NCI-H2196 (cell line): ENCODE data around the gene CYP46A1.
"Not testable (repeated sequence)": the region's sequence is repeated elsewhere in the genome, so short reads cannot be mapped to it uniquely, and the experiment has no call there.

Experiments
- DNase-seq: peaks from one replicate; lab custom pipeline; 2025; ENCODE audit not compliant: unreplicated experiment; lab: John Stamatoyannopoulos, UW

CYP46A1 gene

GRCh38 chr14:99656171-99656570 is 27.9 kb upstream of the CYP46A1 start:
- DNase-seq = no peak

- DNase-seq = no peak
Measured at GRCh38 chr14:99657645-99658155, 26.4 kb upstream of the CYP46A1 start.

DNA sequence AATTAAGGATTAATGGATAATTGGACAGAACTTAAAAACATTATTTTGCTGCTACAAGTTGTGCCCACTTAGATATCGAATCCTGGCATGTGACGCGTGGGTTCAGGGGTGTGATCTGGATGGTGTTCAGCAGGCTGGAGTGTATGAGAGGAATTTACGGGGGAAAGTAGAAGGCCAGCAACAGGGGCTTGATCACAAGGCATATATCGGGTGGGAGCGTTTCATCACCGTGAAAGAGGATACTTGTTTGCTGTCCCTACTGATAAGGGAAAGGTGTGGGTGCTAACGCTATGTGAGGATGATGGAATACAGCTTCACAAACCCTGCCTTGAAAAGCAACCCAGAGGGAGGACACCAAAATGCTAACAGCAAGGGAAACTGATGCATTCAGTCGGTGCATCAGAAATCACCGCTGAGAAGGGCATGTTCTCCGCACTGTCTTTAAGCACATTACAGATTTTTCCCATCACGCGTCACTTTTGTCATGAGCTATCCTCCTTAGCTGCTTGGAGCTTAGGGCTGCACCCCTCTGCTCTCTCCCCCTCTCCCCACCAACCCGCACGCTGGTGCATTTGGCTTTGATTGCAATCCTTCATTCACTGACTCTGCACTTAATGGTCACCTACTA is 25.8 kb upstream of the CYP46A1 start:
- DNase-seq = no peak

DNA sequence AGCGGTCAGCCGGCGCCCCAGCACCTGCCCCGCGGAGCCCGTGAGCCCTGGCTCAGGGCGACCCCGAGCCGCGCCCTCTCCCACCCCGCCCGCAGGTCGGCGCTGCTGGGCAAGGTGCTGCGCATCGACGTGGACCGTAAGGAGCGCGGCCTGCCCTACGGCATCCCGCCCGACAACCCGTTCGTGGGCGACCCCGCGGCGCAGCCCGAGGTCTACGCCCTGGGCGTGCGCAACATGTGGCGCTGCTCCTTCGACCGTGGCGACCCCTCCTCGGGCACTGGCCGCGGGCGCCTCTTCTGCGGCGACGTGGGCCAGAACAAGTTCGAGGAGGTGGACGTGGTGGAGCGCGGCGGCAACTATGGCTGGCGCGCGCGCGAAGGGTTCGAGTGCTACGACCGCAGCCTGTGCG is 24.8 kb upstream of the CYP46A1 start:
- DNase-seq = no peak

DNA sequence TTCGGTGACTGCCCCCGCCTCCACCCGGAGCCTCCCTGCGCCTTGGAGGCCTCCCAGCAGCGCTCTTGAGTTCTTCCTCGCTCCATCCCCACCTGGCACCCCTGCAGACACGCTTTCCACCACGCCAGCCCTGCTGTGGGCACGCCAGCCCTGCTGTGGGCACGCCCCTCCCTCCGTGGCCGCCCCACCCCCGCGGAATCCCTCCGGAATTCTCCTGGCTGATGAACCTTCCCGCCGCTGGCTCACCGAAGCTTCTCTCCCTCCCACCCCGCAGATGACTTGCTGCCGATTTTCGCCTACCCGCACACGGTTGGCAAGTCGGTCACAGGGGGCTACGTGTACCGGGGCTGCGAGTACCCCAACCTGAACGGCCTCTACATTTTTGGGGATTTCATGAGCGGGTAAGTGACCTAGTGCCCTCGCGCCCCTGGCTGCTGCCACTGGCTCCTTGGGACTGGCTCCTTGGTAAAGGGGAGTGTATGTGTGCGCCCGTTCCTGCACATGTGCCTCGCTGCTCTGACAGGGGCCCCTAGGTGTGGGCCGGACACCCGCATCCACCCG is 24.0 kb upstream of the CYP46A1 start:
- DNase-seq = no peak

DNA sequence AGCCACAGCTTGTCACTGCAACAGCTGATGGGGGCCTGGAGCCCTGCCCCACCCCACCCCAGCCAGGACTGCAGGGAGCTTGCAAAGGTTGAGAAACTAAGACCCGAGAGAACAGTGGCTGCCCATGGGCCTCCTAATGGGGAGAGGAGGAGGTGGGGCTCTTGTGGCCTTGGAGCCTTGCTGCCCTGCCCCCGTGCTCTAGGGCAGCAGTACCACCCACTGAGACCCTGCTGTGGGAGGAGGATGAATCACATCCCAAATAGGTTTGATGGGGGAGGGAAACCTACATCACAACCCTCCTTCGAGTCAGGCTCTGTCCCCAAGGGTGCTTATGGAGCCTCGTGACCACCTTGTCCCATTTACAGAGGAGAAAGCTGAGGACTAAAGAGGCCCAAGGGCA is 23.3 kb upstream of the CYP46A1 start:
- no peak for DNase-seq

GRCh38 chr14:99661206-99661605 is 22.9 kb upstream of the CYP46A1 start:
- DNase-seq = not testable (repeated sequence)

GRCh38 chr14:99662846-99663245 is 21.3 kb upstream of the CYP46A1 start:
- no peak for DNase-seq

GRCh38 chr14:99663386-99664057 is 20.6 kb upstream of the CYP46A1 start:
- no peak for DNase-seq

DNA sequence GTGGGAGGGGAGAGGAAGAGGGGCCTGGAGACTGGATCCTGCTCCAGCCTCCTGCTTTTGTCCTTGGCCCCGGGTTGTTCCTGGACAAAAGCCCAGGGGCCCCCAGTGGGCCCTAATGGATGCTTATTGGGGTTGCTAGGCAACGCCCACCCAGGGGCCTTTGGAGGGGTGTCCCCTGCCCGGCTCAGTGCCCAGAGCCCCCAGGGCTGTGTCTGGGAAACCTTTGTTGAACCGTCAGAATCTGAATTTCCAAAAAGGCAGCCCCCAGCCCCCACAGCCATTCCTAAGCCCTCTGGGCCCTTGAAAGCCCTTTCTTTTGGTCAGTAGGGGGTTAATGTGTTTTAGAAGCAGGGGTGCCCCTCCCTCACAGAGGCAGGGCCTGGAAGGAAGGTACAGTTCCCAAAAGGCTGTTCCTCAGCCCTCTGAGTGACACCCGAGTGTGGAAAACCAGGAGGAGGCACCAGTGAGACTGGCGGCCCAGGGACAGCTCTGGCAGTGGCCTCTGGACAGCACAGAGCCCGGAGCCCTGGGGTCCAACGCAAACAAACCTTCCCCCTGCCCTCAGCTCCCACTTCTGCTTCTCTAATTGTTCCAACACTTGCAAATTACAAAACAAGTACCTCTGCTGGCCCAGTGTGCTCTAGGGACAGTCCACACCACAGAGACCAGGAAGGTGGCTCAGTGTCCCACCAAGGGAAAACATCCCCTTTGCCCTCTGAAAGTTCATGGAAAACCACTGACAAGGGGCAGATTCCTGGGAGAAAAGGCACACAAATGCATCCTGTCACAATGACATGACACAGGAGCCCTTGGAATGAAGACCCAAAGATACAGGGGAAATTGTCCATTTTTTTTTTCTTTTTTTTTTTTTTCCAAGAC is 19.8 kb upstream of the CYP46A1 start:
- DNase-seq = no peak

GRCh38 chr14:99664937-99665273 is 19.2 kb upstream of the CYP46A1 start:
- DNase-seq = no peak

DNA sequence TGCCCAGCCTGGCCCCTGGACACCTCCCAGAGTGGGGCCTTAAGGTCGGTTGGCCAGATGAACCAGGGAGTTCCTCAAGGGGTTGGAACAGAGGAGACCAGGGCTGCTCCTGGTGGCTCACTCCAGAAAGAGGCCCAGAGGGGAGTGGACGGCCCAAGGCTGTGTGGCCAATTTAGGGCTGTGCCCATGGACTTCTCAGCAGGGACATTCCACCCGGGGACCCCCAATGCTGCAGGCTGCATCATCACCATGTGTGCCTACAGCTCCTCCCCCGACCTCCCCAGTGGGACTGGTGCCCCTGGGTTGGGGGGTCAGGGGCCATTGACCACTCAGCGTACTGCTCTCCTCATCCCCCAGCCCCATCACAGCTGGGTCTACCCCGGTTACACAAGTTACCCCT is 17.6 kb upstream of the CYP46A1 start:
- DNase-seq = no peak

GRCh38 chr14:99667045-99667444 is 17.1 kb upstream of the CYP46A1 start:
- DNase-seq = no peak

- no peak for DNase-seq
Measured at GRCh38 chr14:99667821-99668220, 16.3 kb upstream of the CYP46A1 start.

- DNase-seq = no peak
Measured at GRCh38 chr14:99668307-99669295, 15.5 kb upstream of the CYP46A1 start.

- DNase-seq = no peak
Measured at GRCh38 chr14:99670361-99671234, 13.5 kb upstream of the CYP46A1 start.

- no peak for DNase-seq
Measured at GRCh38 chr14:99671235-99672224, 12.6 kb upstream of the CYP46A1 start.
